HG02884 (cell line): Measurements from ENCODE around the gene PANK3.
"Not testable (repeated sequence)": the region's sequence is repeated elsewhere in the genome, so short reads cannot be mapped to it uniquely, and the experiment has no call there.

Experiments
- ATAC-seq: cut with Tn5 transposase; IDR thresholded peaks from one replicate; pipeline ENCODE4 v1.9.1; 2021; ENCODE audit warnings: mild to moderate bottlenecking, moderate library complexity; ENCODE audit not compliant: unreplicated experiment

Gene PANK3

GRCh38 chr5:168596122-168596521 is 17.0 kb upstream of the PANK3 start:
- not testable (repeated sequence) for ATAC-seq

- no peak for ATAC-seq
Measured at GRCh38 chr5:168592014-168592368, 12.8 kb upstream of the PANK3 start.

- no peak for ATAC-seq
Measured at GRCh38 chr5:168591302-168592013, 12.3 kb upstream of the PANK3 start.

- ATAC-seq, result no peak
Measured at GRCh38 chr5:168590666-168591065, 11.5 kb upstream of the PANK3 start.

- ATAC-seq, result no peak
Measured at GRCh38 chr5:168587987-168588386, 8.8 kb upstream of the PANK3 start.

GRCh38 chr5:168585119-168585856 is 6.1 kb upstream of the PANK3 start:
- no peak for ATAC-seq

- peak; percentile 18 for ATAC-seq
Measured at GRCh38 chr5:168583742-168584482, 4.7 kb upstream of the PANK3 start.

GRCh38 chr5:168580814-168581469 is 1.8 kb upstream of the PANK3 start:
- ATAC-seq, result not testable (repeated sequence)

- no peak for ATAC-seq
Measured at GRCh38 chr5:168580227-168580508, 1.0 kb upstream of the PANK3 start.

GRCh38 chr5:168579488-168580226 is 489 bp upstream of the PANK3 start:
- peak; percentile 89 for ATAC-seq

GRCh38 chr5:168578006-168578405 is 1.2 kb downstream of the PANK3 start:
- no peak for ATAC-seq

- no peak for ATAC-seq
Measured at GRCh38 chr5:168575391-168576372, 3.5 kb downstream of the PANK3 start.

GRCh38 chr5:168574156-168574555 is 5.0 kb downstream of the PANK3 start:
- not testable (repeated sequence) for ATAC-seq

- not testable (repeated sequence) for ATAC-seq
Measured at GRCh38 chr5:168573663-168574062, 5.5 kb downstream of the PANK3 start.

- no peak for ATAC-seq
Measured at GRCh38 chr5:168570490-168571328, 8.5 kb downstream of the PANK3 start.

- no peak for ATAC-seq
Measured at GRCh38 chr5:168568738-168569137, 10.4 kb downstream of the PANK3 start.

- ATAC-seq, result no peak
Measured at GRCh38 chr5:168563959-168564358, 15.2 kb downstream of the PANK3 start.

GRCh38 chr5:168562279-168562678 is 16.9 kb downstream of the PANK3 start:
- ATAC-seq, result no peak

GRCh38 chr5:168557389-168557788 is 21.8 kb downstream of the PANK3 start:
- ATAC-seq, result no peak
